Posterior vena cava (tissue), 2 donors: ENCODE data around the gene LDLRAD4. TPM values are rescaled to one million over a fixed set of nuclear protein-coding genes. Genes with fewer than 3 reads are reported as not detected.

Experiments
- DNase-seq: peaks from one replicate; pipeline ENCODE4 v3.0.0-alpha.2; 2020; ENCODE audit warnings: low spot score
- intact Hi-C, 2 donors: fragments of 100-400 bp; cut with DNase I; formaldehyde crosslinking; loops; one replicate each; pipeline versions ENCODE4 v1.14.1 to v1.14.2; 2022 to 2023
- total RNA-seq, 2 donors: library from RNA; stranded (reverse); fragmentation: NEBNext Ultra II Directional; extraction: Animal tissue kit (Norgen Biotek cat#: 25700); gene quantifications; one replicate each; pipeline ENCODE4 v1.2.1, GENCODE V29; 2021
- donor health status: DM: yes; HTN: yes; CAD: no.
- donor health status: DM: yes; HTN: yes; CAD: no.

Gene LDLRAD4
- total RNA-seq, 2 donors from 2014 or later: 52.3 to 74.8 TPM

DNA sequence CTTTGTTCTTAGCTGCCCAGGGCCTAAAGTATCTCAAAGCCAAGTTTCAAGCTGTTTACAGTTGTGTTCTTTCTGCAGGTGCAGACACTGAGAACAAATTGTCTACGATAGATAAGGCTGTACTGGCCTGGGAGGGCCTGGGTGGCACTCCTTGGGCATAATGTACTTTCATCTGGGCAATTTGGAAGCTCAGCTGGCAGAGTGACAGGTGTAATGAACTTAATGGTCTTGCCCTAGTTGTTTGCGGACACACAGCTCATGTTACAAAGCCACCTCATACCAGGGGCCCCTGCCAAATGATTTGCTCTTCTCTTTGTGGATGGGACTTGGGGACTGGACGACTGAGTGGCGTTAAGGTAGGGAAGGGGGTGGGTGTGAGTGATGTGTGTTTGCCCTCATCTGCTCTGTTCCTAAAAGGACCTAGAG, 4.3 kb downstream of the LDLRAD4 start:
- intact Hi-C loops: no loop called here

GRCh38 chr18:13223311-13224143, 5.0 kb downstream of the LDLRAD4 start:
- intact Hi-C loops: no loop called here
- peak; percentile 76 for DNase-seq

More for the DNA sequence above, 4.3 kb downstream of the LDLRAD4 start:
- peak; percentile 52 for DNase-seq

DNA sequence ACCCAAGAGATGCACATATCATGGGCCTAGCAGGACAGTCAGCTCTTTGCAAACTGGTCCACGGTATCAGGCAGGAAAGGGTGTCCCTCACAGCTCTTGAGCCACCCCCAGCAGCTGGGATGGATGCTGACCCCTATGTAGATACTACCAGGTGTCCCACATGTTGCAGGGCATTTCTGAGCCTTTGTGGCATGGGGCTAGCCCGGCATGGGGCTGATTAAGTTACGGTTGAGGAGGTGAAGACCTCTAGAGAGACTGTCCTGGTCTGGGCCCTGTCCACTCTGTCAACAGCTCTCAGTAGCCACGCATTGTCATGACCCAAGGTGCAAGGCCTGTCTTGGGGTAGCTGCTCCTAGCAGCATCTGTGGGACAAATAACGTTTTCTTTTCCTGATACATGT, 6.7 kb downstream of the LDLRAD4 start:
- intact Hi-C loops: no loop called here

GRCh38 chr18:13226533-13227144, 8.1 kb downstream of the LDLRAD4 start:
- intact Hi-C loops: no loop called here
- DNase-seq: no peak

More for the DNA sequence above, 6.7 kb downstream of the LDLRAD4 start:
- DNase-seq: no peak

- intact Hi-C loops: no loop called here
Observed at GRCh38 chr18:13227910-13228309, 9.3 kb downstream of the LDLRAD4 start.

GRCh38 chr18:13229001-13229671, 10.6 kb downstream of the LDLRAD4 start:
- no peak for DNase-seq
- intact Hi-C loops: no loop called here

More at GRCh38 chr18:13227910-13228309, 9.3 kb downstream of the LDLRAD4 start:
- no peak for DNase-seq

DNA sequence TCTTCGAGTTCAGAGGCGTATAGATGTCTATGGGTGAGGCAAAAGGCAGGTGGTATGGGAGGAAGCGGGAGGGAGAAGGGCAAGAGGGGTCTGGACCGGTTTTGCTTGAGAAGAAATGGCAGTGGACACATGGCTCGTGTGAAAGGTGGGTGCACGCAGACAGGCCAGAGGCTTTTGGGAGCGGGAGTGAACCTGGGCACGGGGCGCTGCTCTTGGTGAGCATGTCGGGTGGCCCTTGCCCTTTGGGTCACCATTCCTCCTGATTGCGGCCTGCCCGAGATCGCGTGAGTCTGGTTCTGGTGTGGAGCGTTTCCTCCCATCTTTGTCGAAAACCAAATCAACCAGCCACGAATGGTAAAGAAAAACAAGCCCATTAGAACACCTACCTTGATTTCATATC, 12.6 kb downstream of the LDLRAD4 start:
- peak; percentile 25 for DNase-seq
- intact Hi-C loops: loop anchor here in 1 of 2 donors (10.0 kb wide), 1 partner anchor 54 kb away; no protein-coding TSS in a partner anchor

DNA sequence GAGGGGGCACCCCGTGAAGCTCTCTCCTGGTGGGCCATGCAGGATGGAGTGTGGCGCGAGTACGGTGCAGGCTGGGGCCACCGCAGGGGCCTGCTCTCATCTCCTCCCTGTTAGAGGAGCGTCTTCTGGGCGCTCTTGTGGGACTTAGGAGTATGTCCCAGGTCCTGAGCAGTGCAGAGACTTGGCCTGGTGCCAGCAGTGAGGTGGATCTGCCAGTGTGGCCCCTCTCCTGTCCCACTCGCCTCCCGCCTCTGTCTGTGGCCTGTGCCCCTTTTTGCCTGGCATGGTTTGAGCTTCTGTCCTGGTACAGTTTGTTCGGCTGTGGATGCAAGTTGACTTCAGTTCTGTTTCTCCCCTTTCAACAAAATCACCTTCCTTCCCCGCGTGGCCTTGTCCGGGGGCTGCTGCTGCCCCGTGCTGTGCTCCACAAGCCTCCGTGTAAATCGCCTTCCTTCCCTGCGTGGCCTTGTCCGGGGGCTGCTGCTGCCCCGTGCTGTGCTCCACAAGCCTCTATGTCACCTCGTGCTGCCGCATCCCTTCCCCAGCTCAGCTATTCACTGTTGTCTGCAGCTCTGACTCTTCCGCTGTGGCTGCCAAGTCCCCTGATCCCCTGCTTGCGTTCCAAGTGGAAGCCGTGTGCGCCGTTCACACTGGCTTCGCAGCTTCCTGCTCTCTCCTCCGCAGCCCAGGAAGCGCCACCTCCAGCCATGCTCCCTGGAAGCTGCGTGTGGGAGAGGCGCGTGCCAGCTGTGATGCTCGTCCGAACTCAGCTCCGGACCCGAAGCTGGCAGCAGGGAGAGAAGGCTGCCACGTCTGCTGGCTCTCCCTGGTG, 13.7 kb downstream of the LDLRAD4 start:
- DNase-seq: peak; percentile 75
- intact Hi-C loops: loop anchor here in 1 of 2 donors (10.0 kb wide), 1 partner anchor 52 kb away; no protein-coding TSS in a partner anchor

- intact Hi-C loops: loop anchor here in 1 of 2 donors (10.0 kb wide), 1 partner anchor 52 kb away; no protein-coding TSS in a partner anchor
- peak; percentile 70 for DNase-seq
Observed at GRCh38 chr18:13232971-13233786, 14.6 kb downstream of the LDLRAD4 start.

DNA sequence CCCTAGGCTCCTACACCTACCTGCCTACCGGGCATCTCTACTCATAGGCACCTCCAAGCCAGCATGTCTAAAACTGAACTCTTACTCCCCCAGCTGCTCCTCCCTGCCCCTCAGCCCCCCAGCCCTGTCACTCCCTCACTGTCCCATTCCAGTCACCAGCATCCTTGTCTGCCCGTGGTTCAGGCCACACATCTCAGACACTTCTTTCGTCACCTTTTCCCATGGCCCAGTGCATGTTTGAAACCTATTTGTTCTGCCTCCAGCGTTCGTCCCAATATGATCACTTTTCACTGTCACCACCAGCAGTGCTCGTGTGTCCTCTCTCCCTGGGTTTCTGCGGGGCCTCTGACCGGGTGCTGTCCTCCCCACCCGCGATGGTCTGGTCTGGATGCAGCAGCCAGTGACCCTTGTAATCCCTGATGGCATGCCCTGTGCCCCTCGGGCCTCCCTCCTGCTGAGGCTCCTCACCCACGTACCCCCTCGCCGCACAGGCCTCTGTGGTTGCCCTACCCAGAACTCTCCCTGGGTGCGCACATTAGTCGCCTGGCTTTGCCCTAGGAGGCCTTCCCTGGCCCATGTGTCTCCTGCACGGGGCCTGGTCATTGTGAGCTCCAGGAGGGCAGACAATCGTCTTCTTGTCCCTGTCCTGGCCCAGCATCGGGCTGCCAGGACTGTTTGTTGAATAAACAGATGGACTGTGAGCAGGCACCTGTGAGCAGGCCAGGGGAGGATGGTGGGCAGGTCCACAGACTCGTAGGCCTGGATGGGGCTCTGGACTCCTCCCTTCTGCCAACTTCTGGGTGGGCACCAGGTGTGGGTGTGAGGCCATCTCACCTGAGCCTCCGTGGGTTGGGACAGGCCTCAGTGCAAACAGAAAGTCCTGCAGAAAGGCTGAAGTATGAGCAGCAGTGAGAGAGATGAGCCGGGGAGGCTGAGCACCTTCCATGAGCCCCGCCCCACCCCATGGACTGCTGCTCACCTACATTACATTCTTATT, 15.5 kb downstream of the LDLRAD4 start:
- no peak for DNase-seq
- intact Hi-C loops: loop anchor here in 1 of 2 donors (10.0 kb wide), 1 partner anchor 51 kb away; no protein-coding TSS in a partner anchor

- intact Hi-C loops: loop anchor here in 1 of 2 donors (10.0 kb wide), 1 partner anchor 49 kb away; no protein-coding TSS in a partner anchor
- no peak for DNase-seq
Observed at GRCh38 chr18:13235421-13235831, 16.9 kb downstream of the LDLRAD4 start.

GRCh38 chr18:13235981-13236380, 17.4 kb downstream of the LDLRAD4 start:
- intact Hi-C loops: loop anchor here in 1 of 2 donors (10.0 kb wide), 1 partner anchor 49 kb away; no protein-coding TSS in a partner anchor
- DNase-seq: peak; percentile 94

GRCh38 chr18:13236411-13236810, 17.9 kb downstream of the LDLRAD4 start:
- no peak for DNase-seq
- intact Hi-C loops: loop anchor here in 1 of 2 donors (10.0 kb wide), 1 partner anchor 48 kb away; no protein-coding TSS in a partner anchor

DNA sequence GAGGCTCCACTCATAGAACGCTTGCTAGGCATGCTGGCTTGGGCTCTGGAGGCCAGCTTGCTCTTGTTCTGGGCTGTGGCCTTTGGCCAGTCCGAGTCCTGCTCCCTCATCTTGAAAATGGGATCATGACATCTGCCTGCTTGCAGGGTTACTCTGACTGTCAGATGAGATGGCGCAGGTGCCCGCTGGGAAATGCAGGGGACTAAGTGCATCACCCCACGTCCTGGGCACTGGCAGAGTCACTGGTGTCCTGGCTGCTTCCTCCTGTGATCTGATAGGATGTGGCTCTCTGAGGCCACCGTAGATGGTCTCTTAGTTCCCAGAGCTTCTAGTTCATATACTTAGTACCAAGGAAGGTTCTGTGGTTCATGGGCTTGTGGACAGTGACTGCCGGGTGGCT, 18.5 kb downstream of the LDLRAD4 start:
- intact Hi-C loops: loop anchor here in 1 of 2 donors (10.0 kb wide), 1 partner anchor 48 kb away; no protein-coding TSS in a partner anchor
- DNase-seq: no peak

DNA sequence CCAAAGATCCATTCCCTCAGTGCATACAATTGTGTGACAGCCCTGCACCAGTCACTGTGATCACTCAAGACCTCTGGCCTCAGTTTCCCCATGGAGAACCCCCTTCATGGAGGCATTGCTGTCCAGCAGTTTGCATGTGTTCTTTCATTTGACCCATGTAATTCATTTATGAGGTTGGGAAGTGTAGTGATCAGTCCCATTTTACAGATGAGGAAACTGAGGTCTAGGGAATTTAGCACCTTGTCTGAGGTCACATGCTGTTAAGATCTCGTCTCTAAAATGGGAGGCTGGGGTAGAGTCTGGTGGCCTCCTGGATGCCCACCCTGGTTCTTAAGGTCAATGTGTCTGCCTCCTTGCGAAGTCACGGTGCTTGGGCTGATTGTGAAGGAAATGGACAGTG, 19.1 kb downstream of the LDLRAD4 start:
- DNase-seq: no peak
- intact Hi-C loops: loop anchor here in 1 of 2 donors (10.0 kb wide), 1 partner anchor 47 kb away; no protein-coding TSS in a partner anchor
